ENCODE measurements around the gene CT45A7.
"Not testable (repeated sequence)": the region's sequence is repeated elsewhere in the genome, so short reads cannot be mapped to it uniquely, and the experiment has no call there.

The CT45A7 gene

GRCh38 chrX:135837180-135837579 is at the start of gene CT45A7:
Gene CT45A7 (minus strand): TSS chrX:135837280. CDS start chrX:135833533, 3,747 bp downstream.
- not testable (repeated sequence) for H3K4me3 ChIP-seq (ENCODE audit: low read depth in 1 of 5, low read length in 5 of 5); H3K9ac ChIP-seq (ENCODE audit: low read length in 5 of 5); H3K27me3 ChIP-seq (ENCODE audit: control insufficient read depth in 5 of 5, insufficient read depth in 4 of 5, low read length in 5 of 5); H3K27ac ChIP-seq (ENCODE audit: low read depth, low read length); H3K36me3 ChIP-seq (ENCODE audit: control insufficient read depth in 5 of 5, insufficient read depth in 5 of 5, low read length in 5 of 5); H3K9me3 ChIP-seq (ENCODE audit: control insufficient read depth in 5 of 5, low read length in 5 of 5); H3K4me1 ChIP-seq (ENCODE audit: control insufficient read depth in 5 of 5, insufficient read depth in 5 of 5, low read length in 5 of 5)

GRCh38 chrX:135882741-135883140 is 45.7 kb upstream of the CT45A7 start:
- not testable (repeated sequence) for H3K9ac ChIP-seq (ENCODE audit: low read length in 5 of 5); H3K4me1 ChIP-seq (ENCODE audit: control insufficient read depth in 5 of 5, insufficient read depth in 5 of 5, low read length in 5 of 5); H3K27me3 ChIP-seq (ENCODE audit: control insufficient read depth in 5 of 5, insufficient read depth in 4 of 5, low read length in 5 of 5); H3K9me3 ChIP-seq (ENCODE audit: control insufficient read depth in 5 of 5, low read length in 5 of 5); H3K4me3 ChIP-seq (ENCODE audit: low read depth in 1 of 5, low read length in 5 of 5); H3K36me3 ChIP-seq (ENCODE audit: control insufficient read depth in 5 of 5, insufficient read depth in 5 of 5, low read length in 5 of 5); H3K27ac ChIP-seq (ENCODE audit: low read depth, low read length)

- not testable (repeated sequence) for H3K27me3 ChIP-seq (ENCODE audit: control insufficient read depth in 5 of 5, insufficient read depth in 4 of 5, low read length in 5 of 5); H3K9me3 ChIP-seq (ENCODE audit: control insufficient read depth in 5 of 5, low read length in 5 of 5); H3K4me3 ChIP-seq (ENCODE audit: low read depth in 1 of 5, low read length in 5 of 5); H3K4me1 ChIP-seq (ENCODE audit: control insufficient read depth in 5 of 5, insufficient read depth in 5 of 5, low read length in 5 of 5); H3K36me3 ChIP-seq (ENCODE audit: control insufficient read depth in 5 of 5, insufficient read depth in 5 of 5, low read length in 5 of 5); H3K27ac ChIP-seq (ENCODE audit: low read depth, low read length); H3K9ac ChIP-seq (ENCODE audit: low read length in 5 of 5)
Observed at GRCh38 chrX:135871712-135872111, 34.6 kb upstream of the CT45A7 start, which contains the start of gene CT45A9. Gene CT45A9 (minus strand): TSS chrX:135871812. CDS start chrX:135868061, 3,751 bp downstream.

- not testable (repeated sequence) for H3K4me3 ChIP-seq (ENCODE audit: low read depth in 1 of 5, low read length in 5 of 5); H3K4me1 ChIP-seq (ENCODE audit: control insufficient read depth in 5 of 5, insufficient read depth in 5 of 5, low read length in 5 of 5); H3K36me3 ChIP-seq (ENCODE audit: control insufficient read depth in 5 of 5, insufficient read depth in 5 of 5, low read length in 5 of 5); H3K9ac ChIP-seq (ENCODE audit: low read length in 5 of 5); H3K27ac ChIP-seq (ENCODE audit: low read depth, low read length); H3K9me3 ChIP-seq (ENCODE audit: control insufficient read depth in 5 of 5, low read length in 5 of 5); H3K27me3 ChIP-seq (ENCODE audit: control insufficient read depth in 5 of 5, insufficient read depth in 4 of 5, low read length in 5 of 5)
Observed at GRCh38 chrX:135854438-135854837, 17.4 kb upstream of the CT45A7 start, which contains the start of gene CT45A8. Gene CT45A8 (minus strand): TSS chrX:135854538. CDS start chrX:135850783, 3,755 bp downstream.

GRCh38 chrX:135819912-135820311 is 17.2 kb downstream of the CT45A7 start, which contains the start of gene CT45A2:
Gene CT45A2 (minus strand): TSS chrX:135820012. CDS start chrX:135816265, 3,747 bp downstream.
- H3K36me3 ChIP-seq (ENCODE audit: control insufficient read depth in 5 of 5, insufficient read depth in 5 of 5, low read length in 5 of 5); H3K27me3 ChIP-seq (ENCODE audit: control insufficient read depth in 5 of 5, insufficient read depth in 4 of 5, low read length in 5 of 5); H3K27ac ChIP-seq (ENCODE audit: low read depth, low read length); H3K4me3 ChIP-seq (ENCODE audit: low read depth in 1 of 5, low read length in 5 of 5); H3K4me1 ChIP-seq (ENCODE audit: control insufficient read depth in 5 of 5, insufficient read depth in 5 of 5, low read length in 5 of 5); H3K9me3 ChIP-seq (ENCODE audit: control insufficient read depth in 5 of 5, low read length in 5 of 5); H3K9ac ChIP-seq (ENCODE audit: low read length in 5 of 5): not testable (repeated sequence)

GRCh38 chrX:135802687-135803086 is 34.4 kb downstream of the CT45A7 start, which contains the start of gene CT45A6:
Gene CT45A6 (minus strand): TSS chrX:135802787. CDS start chrX:135798993, 3,794 bp downstream.
- H3K4me3 ChIP-seq (ENCODE audit: low read depth in 1 of 5, low read length in 5 of 5); H3K4me1 ChIP-seq (ENCODE audit: control insufficient read depth in 5 of 5, insufficient read depth in 5 of 5, low read length in 5 of 5); H3K36me3 ChIP-seq (ENCODE audit: control insufficient read depth in 5 of 5, insufficient read depth in 5 of 5, low read length in 5 of 5); H3K27me3 ChIP-seq (ENCODE audit: control insufficient read depth in 5 of 5, insufficient read depth in 4 of 5, low read length in 5 of 5); H3K9ac ChIP-seq (ENCODE audit: low read length in 5 of 5); H3K9me3 ChIP-seq (ENCODE audit: control insufficient read depth in 5 of 5, low read length in 5 of 5); H3K27ac ChIP-seq (ENCODE audit: low read depth, low read length): not testable (repeated sequence)

GRCh38 chrX:135785403-135785802 is 51.7 kb downstream of the CT45A7 start, which contains the start of gene CT45A5:
Gene CT45A5 (minus strand): TSS chrX:135785503. CDS start chrX:135781729, 3,774 bp downstream.
- H3K36me3 ChIP-seq (ENCODE audit: control insufficient read depth in 5 of 5, insufficient read depth in 5 of 5, low read length in 5 of 5); H3K4me3 ChIP-seq (ENCODE audit: low read depth in 1 of 5, low read length in 5 of 5); H3K27ac ChIP-seq (ENCODE audit: low read depth, low read length); H3K9ac ChIP-seq (ENCODE audit: low read length in 5 of 5); H3K27me3 ChIP-seq (ENCODE audit: control insufficient read depth in 5 of 5, insufficient read depth in 4 of 5, low read length in 5 of 5); H3K9me3 ChIP-seq (ENCODE audit: control insufficient read depth in 5 of 5, low read length in 5 of 5); H3K4me1 ChIP-seq (ENCODE audit: control insufficient read depth in 5 of 5, insufficient read depth in 5 of 5, low read length in 5 of 5): not testable (repeated sequence)
